ENCODE measurements around the gene PRKD2. TPM values are rescaled to one million over a fixed set of nuclear protein-coding genes. Genes with fewer than 3 reads are reported as not detected.

PRKD2 gene
- total RNA-seq, 4 donors from 2014 or later = 21.0 to 36.1 (median 30.2) TPM

GRCh38 chr19:46648961-46649960 is 67.7 kb downstream of the PRKD2 start:
- Histone ChIP-seq H3K27ac (no peak overlapping the region), H3K4me3 (no peak overlapping the region), H3K27me3 (no peaks in the 10 kb centered on the region), H3K4me1 (peaks cover 0 to 23% (median 2%) of the 10 kb centered on the region in 4 donors), H3K9me3 (no peaks in the 10 kb centered on the region), H3K36me3 (peaks cover 0 to 8% (median 0%) of the 10 kb centered on the region in 3 donors)
- DNase-seq (ENCODE audit: low spot score in 2 of 2) = no peak
- no peak for TF ChIP-seq EP300 (IDR thresholded peaks at IDR 0.05)
- TF ChIP-seq POLR2A (IDR thresholded peaks at IDR 0.05) = no peak
- TF ChIP-seq, protein P1, sequence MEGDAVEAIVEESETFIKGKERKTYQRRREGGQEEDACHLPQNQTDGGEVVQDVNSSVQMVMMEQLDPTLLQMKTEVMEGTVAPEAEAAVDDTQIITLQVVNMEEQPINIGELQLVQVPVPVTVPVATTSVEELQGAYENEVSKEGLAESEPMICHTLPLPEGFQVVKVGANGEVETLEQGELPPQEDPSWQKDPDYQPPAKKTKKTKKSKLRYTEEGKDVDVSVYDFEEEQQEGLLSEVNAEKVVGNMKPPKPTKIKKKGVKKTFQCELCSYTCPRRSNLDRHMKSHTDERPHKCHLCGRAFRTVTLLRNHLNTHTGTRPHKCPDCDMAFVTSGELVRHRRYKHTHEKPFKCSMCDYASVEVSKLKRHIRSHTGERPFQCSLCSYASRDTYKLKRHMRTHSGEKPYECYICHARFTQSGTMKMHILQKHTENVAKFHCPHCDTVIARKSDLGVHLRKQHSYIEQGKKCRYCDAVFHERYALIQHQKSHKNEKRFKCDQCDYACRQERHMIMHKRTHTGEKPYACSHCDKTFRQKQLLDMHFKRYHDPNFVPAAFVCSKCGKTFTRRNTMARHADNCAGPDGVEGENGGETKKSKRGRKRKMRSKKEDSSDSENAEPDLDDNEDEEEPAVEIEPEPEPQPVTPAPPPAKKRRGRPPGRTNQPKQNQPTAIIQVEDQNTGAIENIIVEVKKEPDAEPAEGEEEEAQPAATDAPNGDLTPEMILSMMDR (IDR thresholded peaks at IDR 0.05) = no peak
- 59 to 60% methylated on average over 40 to 92 of the region's 144 CpGs for WGBS, 2 donors

DNA sequence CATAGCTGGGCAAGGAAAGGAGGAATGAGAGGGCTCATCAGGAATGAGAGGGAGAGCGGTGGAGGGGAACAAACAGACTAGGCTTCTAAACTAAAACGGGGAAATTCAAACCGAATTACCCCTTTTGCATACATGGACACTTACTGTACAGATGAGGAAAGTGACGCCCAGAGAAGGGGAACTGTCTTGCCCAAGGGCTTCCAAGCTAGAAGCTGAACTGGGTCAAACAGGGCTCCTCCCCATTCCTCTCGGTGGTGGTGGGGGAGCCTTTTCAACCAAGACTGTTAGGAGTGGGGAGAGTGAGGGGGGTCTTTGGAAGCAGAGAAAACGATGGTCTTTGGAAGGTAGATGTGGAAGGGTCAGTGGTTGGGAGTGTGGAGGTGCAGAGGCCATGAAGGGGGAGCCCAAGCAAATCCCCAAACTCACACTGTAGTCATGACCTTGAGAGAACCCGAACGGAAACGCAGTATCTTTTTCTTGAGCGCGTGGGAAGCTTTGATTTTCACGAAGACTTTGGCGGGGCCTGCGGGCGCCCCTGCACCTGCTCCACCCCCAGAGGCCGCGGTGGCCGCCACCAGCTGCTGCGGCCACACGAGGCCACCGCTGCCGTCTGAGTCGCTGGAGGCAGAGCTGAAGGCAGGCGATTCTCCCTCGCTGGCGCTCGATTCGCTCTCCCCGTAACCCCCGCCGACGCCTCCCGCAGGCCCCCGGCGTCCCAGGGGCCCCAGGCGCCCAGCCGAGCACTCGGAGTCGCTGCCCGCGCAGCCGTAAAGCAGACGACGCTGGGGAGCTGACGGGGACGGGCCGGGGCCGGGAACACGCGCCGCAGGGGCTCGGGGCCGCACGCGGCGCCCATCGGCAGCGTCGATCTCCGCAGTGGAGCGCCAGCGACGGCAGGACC is 68.6 kb downstream of the PRKD2 start:
- Histone ChIP-seq H3K36me3 (peaks cover 0 to 8% (median 0%) of the 10 kb centered on the region in 3 donors), H3K4me1 (peaks cover 0 to 16% (median 0%) of the 10 kb centered on the region in 4 donors), H3K27ac (no peak overlapping the region), H3K27me3 (no peaks in the 10 kb centered on the region), H3K4me3 (no peak overlapping the region), H3K9me3 (no peaks in the 10 kb centered on the region)
- TF ChIP-seq EP300 (IDR thresholded peaks at IDR 0.05) (no peak), POLR2A (IDR thresholded peaks at IDR 0.05) (no peak)
- TF ChIP-seq, protein P1 (IDR thresholded peaks at IDR 0.05) = no peak
- no peak for DNase-seq (ENCODE audit: low spot score in 2 of 2)
- WGBS, 2 donors = 55 to 67% methylated on average over 41 to 56 of the region's 63 CpGs

GRCh38 chr19:46646402-46646801 is 70.5 kb downstream of the PRKD2 start:
- Histone ChIP-seq H3K4me1 (peaks cover 0 to 16% (median 0%) of the 10 kb centered on the region in 4 donors), H3K36me3 (peaks cover 0 to 8% (median 0%) of the 10 kb centered on the region in 3 donors), H3K27me3 (no peaks in the 10 kb centered on the region), H3K9me3 (no peaks in the 10 kb centered on the region), H3K4me3 (no peak overlapping the region), H3K27ac (no peak overlapping the region)
- DNase-seq (ENCODE audit: low spot score in 2 of 2) = no peak
- TF ChIP-seq, protein P1 (IDR thresholded peaks at IDR 0.05) = no peak
- no peak for TF ChIP-seq POLR2A (IDR thresholded peaks at IDR 0.05)
- no peak for TF ChIP-seq EP300 (IDR thresholded peaks at IDR 0.05)
- WGBS, 2 donors = 89 to 95% methylated on average over 3 of the region's 3 CpGs

DNA sequence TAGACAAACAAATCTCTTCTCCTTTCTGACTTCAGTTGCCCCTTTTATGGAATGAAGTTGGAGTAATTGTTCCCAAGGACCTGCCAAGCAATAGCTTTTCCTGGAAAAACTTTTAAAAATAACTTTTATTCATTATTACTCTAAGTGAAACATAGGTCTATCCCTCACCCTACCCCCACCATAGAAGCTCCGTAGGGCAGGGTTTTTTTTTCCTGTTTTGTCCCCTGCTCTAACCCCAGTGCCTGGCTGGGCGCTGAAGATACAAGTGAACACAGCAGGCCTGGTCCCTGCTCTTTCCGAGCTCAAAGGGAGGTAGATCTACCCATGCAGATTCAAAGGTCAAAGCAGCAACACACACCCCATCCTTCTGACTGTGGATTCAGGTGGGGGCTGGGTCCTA is 72.2 kb downstream of the PRKD2 start:
- Histone ChIP-seq H3K9me3 (no peaks in the 10 kb centered on the region), H3K27ac (peak overlapping the region in 2 of 4 donors; percentile 40 to 58), H3K4me1 (peaks cover 0 to 19% (median under 1%) of the 10 kb centered on the region in 4 donors), H3K27me3 (no peaks in the 10 kb centered on the region), H3K4me3 (no peak overlapping the region), H3K36me3 (peaks cover 0 to 8% (median 0%) of the 10 kb centered on the region in 3 donors)
- TF ChIP-seq, protein P1 (IDR thresholded peaks at IDR 0.05) = no peak
- TF ChIP-seq EP300 (IDR thresholded peaks at IDR 0.05) = peak in 1 of 2 donors; percentile 22
- no peak for TF ChIP-seq POLR2A (IDR thresholded peaks at IDR 0.05)
- no peak for DNase-seq (ENCODE audit: low spot score in 2 of 2)
- WGBS, 2 donors = 42 to 47% methylated on average over 3 of the region's 3 CpGs

Measured in tibial nerve (tissue), 4 donors.